ENCODE results near the gene BRSK2.

BRSK2 gene

GRCh38 chr11:1457326-1457680 lies 67.6 kb downstream of the BRSK2 start:
- POLR2A ChIA-PET: no interaction called here
- CTCF ChIA-PET: no interaction called here

GRCh38 chr11:1457856-1458255 lies 68.1 kb downstream of the BRSK2 start:
- no peak for DNase-seq (ENCODE audit: extremely low spot score)
- POLR2A ChIA-PET: no interaction called here
- CTCF ChIA-PET: no interaction called here
- no peak for TF ChIP-seq FOXK2 (IDR thresholded peaks at IDR 0.05)
- TF ChIP-seq SP1 (IDR thresholded peaks at IDR 0.05): no peak
- no peak for TF ChIP-seq HDGF (IDR thresholded peaks at IDR 0.05; ENCODE audit: borderline replicate concordance)
- TF ChIP-seq PKNOX1 (IDR thresholded peaks at IDR 0.05): no peak
- TF ChIP-seq BHLHE40 (IDR thresholded peaks at IDR 0.05; ENCODE audit: borderline replicate concordance): no peak
- no peak for TF ChIP-seq ARNT (IDR thresholded peaks at IDR 0.05)
- no peak for TF ChIP-seq CTBP1 (IDR thresholded peaks at IDR 0.05; ENCODE audit: borderline replicate concordance)
- no peak for TF ChIP-seq LEF1 (IDR thresholded peaks at IDR 0.05; ENCODE audit: borderline replicate concordance)
- TF ChIP-seq ZNF384 (IDR thresholded peaks at IDR 0.05): no peak
- no peak for TF ChIP-seq NFRKB (IDR thresholded peaks at IDR 0.05)
- TF ChIP-seq L3MBTL2 (conservative IDR thresholded peaks at IDR 0.05): no peak
- TF ChIP-seq FOXA1 (IDR thresholded peaks at IDR 0.05): no peak
- TF ChIP-seq TARDBP (IDR thresholded peaks at IDR 0.05): no peak
- TF ChIP-seq ELF4 (IDR thresholded peaks at IDR 0.05): no peak
- no peak for TF ChIP-seq SUZ12 (IDR thresholded peaks at IDR 0.05)

More at GRCh38 chr11:1457326-1457680, 67.6 kb downstream of the BRSK2 start:
- TF ChIP-seq L3MBTL2 (conservative IDR thresholded peaks at IDR 0.05) (no peak), TARDBP (IDR thresholded peaks at IDR 0.05) (no peak), FOXM1 (IDR thresholded peaks at IDR 0.05; ENCODE audit: borderline replicate concordance) (no peak), BHLHE40 (IDR thresholded peaks at IDR 0.05; ENCODE audit: borderline replicate concordance) (no peak), PKNOX1 (IDR thresholded peaks at IDR 0.05) (no peak), SUZ12 (IDR thresholded peaks at IDR 0.05) (no peak), FOXK2 (IDR thresholded peaks at IDR 0.05) (no peak), SP1 (IDR thresholded peaks at IDR 0.05) (no peak), ELF4 (IDR thresholded peaks at IDR 0.05) (no peak), FOXA1 (IDR thresholded peaks at IDR 0.05) (no peak), ARNT (IDR thresholded peaks at IDR 0.05) (no peak), HDGF (IDR thresholded peaks at IDR 0.05; ENCODE audit: borderline replicate concordance) (no peak)
- DNase-seq (ENCODE audit: extremely low spot score): no peak

GRCh38 chr11:1458340-1459218 lies 68.8 kb downstream of the BRSK2 start:
- TF ChIP-seq LEF1 (IDR thresholded peaks at IDR 0.05; ENCODE audit: borderline replicate concordance) (no peak), NFRKB (IDR thresholded peaks at IDR 0.05) (no peak), HDGF (IDR thresholded peaks at IDR 0.05; ENCODE audit: borderline replicate concordance) (no peak), BHLHE40 (IDR thresholded peaks at IDR 0.05; ENCODE audit: borderline replicate concordance) (no peak), SP1 (IDR thresholded peaks at IDR 0.05) (no peak)
- ChIA-PET CTCF (interaction anchor here (0.6 kb wide), 1 partner anchor 176 kb away, joined by 3 read pairs; no protein-coding TSS in a partner anchor), POLR2A (no interaction called here)
- peak; percentile 25 for DNase-seq (ENCODE audit: extremely low spot score)

- TF ChIP-seq NFRKB (IDR thresholded peaks at IDR 0.05) (no peak), SP1 (IDR thresholded peaks at IDR 0.05) (no peak), TARDBP (IDR thresholded peaks at IDR 0.05) (no peak), BHLHE40 (IDR thresholded peaks at IDR 0.05; ENCODE audit: borderline replicate concordance) (no peak), ELF4 (IDR thresholded peaks at IDR 0.05) (no peak), FOXK2 (IDR thresholded peaks at IDR 0.05) (no peak), ZNF384 (IDR thresholded peaks at IDR 0.05) (no peak), ARNT (IDR thresholded peaks at IDR 0.05) (no peak), L3MBTL2 (conservative IDR thresholded peaks at IDR 0.05) (no peak), PKNOX1 (IDR thresholded peaks at IDR 0.05) (no peak), CTBP1 (IDR thresholded peaks at IDR 0.05; ENCODE audit: borderline replicate concordance) (no peak), HDGF (IDR thresholded peaks at IDR 0.05; ENCODE audit: borderline replicate concordance) (no peak), SUZ12 (IDR thresholded peaks at IDR 0.05) (no peak), LEF1 (IDR thresholded peaks at IDR 0.05; ENCODE audit: borderline replicate concordance) (no peak), FOXA1 (IDR thresholded peaks at IDR 0.05) (no peak), FOXM1 (IDR thresholded peaks at IDR 0.05; ENCODE audit: borderline replicate concordance) (no peak)
- DNase-seq (ENCODE audit: extremely low spot score): no peak
- ChIA-PET POLR2A (no interaction called here), CTCF (interaction anchor here (0.6 kb wide), 1 partner anchor 175 kb away, joined by 3 read pairs; no protein-coding TSS in a partner anchor)
These were observed 69.5 kb downstream of the BRSK2 start for GRCh38 chr11:1459219-1459575.

- ChIA-PET CTCF (no interaction called here), POLR2A (no interaction called here)
- no peak for DNase-seq (ENCODE audit: extremely low spot score)
- TF ChIP-seq HDGF (IDR thresholded peaks at IDR 0.05; ENCODE audit: borderline replicate concordance): no peak
- no peak for TF ChIP-seq LEF1 (IDR thresholded peaks at IDR 0.05; ENCODE audit: borderline replicate concordance)
- TF ChIP-seq NFRKB (IDR thresholded peaks at IDR 0.05): no peak
- TF ChIP-seq CTBP1 (IDR thresholded peaks at IDR 0.05; ENCODE audit: borderline replicate concordance): no peak
- TF ChIP-seq SUZ12 (IDR thresholded peaks at IDR 0.05): no peak
- no peak for TF ChIP-seq FOXK2 (IDR thresholded peaks at IDR 0.05)
- TF ChIP-seq FOXM1 (IDR thresholded peaks at IDR 0.05; ENCODE audit: borderline replicate concordance): no peak
- no peak for TF ChIP-seq FOXA1 (IDR thresholded peaks at IDR 0.05)
- no peak for TF ChIP-seq BHLHE40 (IDR thresholded peaks at IDR 0.05; ENCODE audit: borderline replicate concordance)
- no peak for TF ChIP-seq ELF4 (IDR thresholded peaks at IDR 0.05)
- TF ChIP-seq PKNOX1 (IDR thresholded peaks at IDR 0.05): no peak
- no peak for TF ChIP-seq L3MBTL2 (conservative IDR thresholded peaks at IDR 0.05)
- no peak for TF ChIP-seq ARNT (IDR thresholded peaks at IDR 0.05)
These were observed 70.1 kb downstream of the BRSK2 start for GRCh38 chr11:1459764-1460395.
